Measurements from ENCODE around the gene MEX3D.

Gene MEX3D

GRCh38 chr19:1568320-1569019 is at the start of gene MEX3D:
Gene MEX3D (minus strand): TSS chr19:1568325. CDS start chr19:1568058, 267 bp downstream.
- DNase-seq, result peak; percentile 82

GRCh38 chr19:1616875-1617274 is 48.8 kb upstream of the MEX3D start:
- DNase-seq, result no peak

GRCh38 chr19:1616396-1616795 is 48.3 kb upstream of the MEX3D start:
- DNase-seq, result no peak

- DNase-seq, result no peak
These were observed 47.1 kb upstream of the MEX3D start for GRCh38 chr19:1615156-1615765.

- DNase-seq, result no peak
These were observed 45.9 kb upstream of the MEX3D start for GRCh38 chr19:1613808-1614570.

GRCh38 chr19:1613146-1613545 is 45.0 kb upstream of the MEX3D start:
- DNase-seq, result no peak

GRCh38 chr19:1612114-1613086 is 44.3 kb upstream of the MEX3D start:
- no peak for DNase-seq

GRCh38 chr19:1611353-1611752 is 43.2 kb upstream of the MEX3D start:
- no peak for DNase-seq

GRCh38 chr19:1610579-1610978 is 42.5 kb upstream of the MEX3D start:
- no peak for DNase-seq

GRCh38 chr19:1609680-1610474 is 41.8 kb upstream of the MEX3D start:
- no peak for DNase-seq

- DNase-seq, result no peak
These were observed 40.9 kb upstream of the MEX3D start for GRCh38 chr19:1609103-1609396.

GRCh38 chr19:1608359-1609102 is 40.4 kb upstream of the MEX3D start:
- DNase-seq, result no peak

GRCh38 chr19:1606138-1606651 is 38.1 kb upstream of the MEX3D start:
- no peak for DNase-seq

- peak; percentile 93 for DNase-seq
These were observed 37.4 kb upstream of the MEX3D start, which contains the start of gene UQCR11 for GRCh38 chr19:1605236-1606137. Gene UQCR11 (minus strand): TSS chr19:1605462. CDS start chr19:1605409, 53 bp downstream.

- no peak for DNase-seq
These were observed 34.1 kb upstream of the MEX3D start for GRCh38 chr19:1602091-1602707.

- DNase-seq, result no peak
These were observed 33.5 kb upstream of the MEX3D start for GRCh38 chr19:1601613-1602064.

GRCh38 chr19:1599460-1599846 is 31.3 kb upstream of the MEX3D start:
- DNase-seq, result no peak

- no peak for DNase-seq
These were observed 30.8 kb upstream of the MEX3D start for GRCh38 chr19:1598777-1599459.

GRCh38 chr19:1593501-1593772 is 25.3 kb upstream of the MEX3D start:
- DNase-seq, result no peak

Data from CD4-positive, alpha-beta T cell treated with Interferon gamma for 1 hour (primary cell).